ENCODE measurements around the gene ALDH2. TPM values are rescaled to one million over a fixed set of nuclear protein-coding genes. Genes with fewer than 3 reads are reported as not detected.

ALDH2 gene
- total and polyA plus RNA-seq, 2 of the 8 experiments (the other 6 are each of a cell fraction or from before 2014, with no cell fraction given), result 25.4 to 43.8 TPM

DNA sequence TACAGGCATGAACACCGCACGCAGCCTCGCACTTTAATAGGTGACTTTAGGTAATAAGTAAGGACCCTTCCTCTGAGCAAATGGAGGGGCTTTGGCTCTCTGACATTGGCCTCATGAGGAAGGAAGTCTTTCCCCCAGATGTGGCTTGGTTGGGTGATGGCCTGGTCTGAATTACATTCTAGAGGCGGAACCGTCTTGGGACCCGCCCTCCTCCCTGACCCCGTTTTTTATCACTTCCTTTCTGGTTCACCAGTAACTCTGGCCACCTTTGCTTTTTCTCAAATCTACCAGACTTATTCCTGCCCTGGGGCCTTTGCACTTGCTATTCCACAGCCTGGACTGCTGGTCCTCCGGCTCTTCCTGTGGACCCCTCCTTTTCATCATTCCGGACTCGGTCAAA, 13.4 kb downstream of the ALDH2 start:
- DNase-seq (ENCODE audit: low read depth in 1 of 2, low spot score in 2 of 2) (no peak), FAIRE-seq (no peak)
- Histone ChIP-seq H2BK12ac (ENCODE audit: low read depth, low read length) (no peak overlapping the region), H3K56ac (replicated peaks; ENCODE audit: insufficient read length, low read depth, low read length) (no peak overlapping the region), H3K18ac (ENCODE audit: extremely low read depth, low read length) (no peak overlapping the region), H3K27ac (ENCODE audit: low read depth, low read length) (no peak overlapping the region), H3K9me3 (ENCODE audit: insufficient read depth in 2 of 2, low read depth in 1 of 2, low read length in 1 of 2) (peaks cover 0 to 2% of the 10 kb centered on the region in 2 experiments; a peak in 1 of 4 replicates), H3K23ac (ENCODE audit: insufficient read length) (no peak overlapping the region), H3K79me1 (ENCODE audit: low read depth, low read length) (no peaks in the 10 kb centered on the region; the same call in 1 of the 2 replicates), H4K20me1 (replicated peaks in 1 of 2; ENCODE audit: control insufficient read depth in 1 of 2, insufficient read depth in 2 of 2, low read length in 2 of 2) (peaks cover 0 to 5% of the 10 kb centered on the region in 2 experiments), H3K23me2 (ENCODE audit: low read depth, low read length) (no peaks in the 10 kb centered on the region), H3K4me2 (ENCODE audit: insufficient read depth in 1 of 2, low read depth in 2 of 2, low read length in 2 of 2) (no peak overlapping the region), H3K9ac (replicated peaks in 1 of 4; ENCODE audit: extremely low read depth in 1 of 4, low read depth in 3 of 4, low read length in 3 of 4) (no peak overlapping the region), H4K5ac (ENCODE audit: insufficient read length, low read depth, low read length) (no peak overlapping the region), H2AFZ (ENCODE audit: low read length) (no peak overlapping the region), H3K27me3 (replicated peaks in 1 of 4; ENCODE audit: control insufficient read depth in 3 of 4, extremely low read depth in 1 of 4, insufficient read depth in 3 of 4, low read length in 3 of 4) (no peaks in the 10 kb centered on the region), H4K8ac (ENCODE audit: extremely low read depth, insufficient read depth, low read length) (no peak overlapping the region), H2BK15ac (ENCODE audit: low read length) (no peak overlapping the region), H3K4ac (replicated peaks; ENCODE audit: insufficient read length, low read depth, low read length) (no peak overlapping the region), H3K79me2 (ENCODE audit: control insufficient read depth in 1 of 2, insufficient read depth in 2 of 2, low read length in 2 of 2) (no peaks in the 10 kb centered on the region), H2BK120ac (replicated peaks; ENCODE audit: low read depth, low read length) (no peak overlapping the region), H4K91ac (replicated peaks; ENCODE audit: insufficient read length, low read length) (no peak overlapping the region), H2AK5ac (ENCODE audit: low read depth, low read length) (no peak overlapping the region), H3K4me1 (replicated peaks in 1 of 4; ENCODE audit: control insufficient read depth in 3 of 4, insufficient read depth in 4 of 4, low read length in 3 of 4) (no peaks in the 10 kb centered on the region; a peak in 2 of 7 replicates), H2BK20ac (ENCODE audit: low read length) (no peak overlapping the region), H3K4me3 (ENCODE audit: extremely low read depth in 1 of 4, insufficient read depth in 2 of 4, low read depth in 3 of 4, low read length in 4 of 4) (no peak overlapping the region), H3K36me3 (ENCODE audit: control insufficient read depth in 2 of 4, insufficient read depth in 4 of 4, low read length in 3 of 4) (peaks cover 0 to 14% (median 6%) of the 10 kb centered on the region in 4 experiments; a peak in 5 of 8 replicates), H3K14ac (ENCODE audit: insufficient read length) (no peak overlapping the region), H2BK5ac (ENCODE audit: low read depth, low read length) (no peak overlapping the region)
- WGBS, 2 experiments (ENCODE audit: extremely low coverage in 1 of 2, insufficient coverage in 1 of 2, insufficient read length in 1 of 2, insufficient replicate concordance in 2 of 2, low coverage in 1 of 2, low lambda C conversion rate in 2 of 2, missing lambda C conversion rate in 1 of 2), result 97% methylated on average over 10 of the region's 10 CpGs; no CpG with 5 or more reads in 1 of the 2 experiments
- ChIA-PET POLR2A (ENCODE audit: partially characterized antibody) (interaction anchor here (1.0 kb wide), 1 partner anchor 9 kb away, joined by 3 read pairs; no protein-coding TSS in a partner anchor), CTCF (ENCODE audit: partially characterized antibody) (no interaction called here)
- no peak for TF ChIP-seq ZNF274 (IDR thresholded peaks at IDR 0.05; ENCODE audit: borderline replicate concordance, extremely low read depth, low read length)
- no peak for TF ChIP-seq BACH1 (IDR thresholded peaks at IDR 0.05; ENCODE audit: low read length)
- no peak for TF ChIP-seq POLR2A (IDR thresholded peaks at IDR 0.05; ENCODE audit: control extremely low read depth in 1 of 2, low read depth in 2 of 2, low read length in 2 of 2)
- no peak for TF ChIP-seq MAFK (IDR thresholded peaks at IDR 0.05; ENCODE audit: low read depth, low read length)
